ENCODE measurements around the gene DDIAS. TPM values are rescaled to one million over a fixed set of nuclear protein-coding genes. Genes with fewer than 3 reads are reported as not detected.
A peak's percentile ranks its signal among the peaks of the same experiment; 100 is the strongest.
"Not testable (repeated sequence)": the region's sequence is repeated elsewhere in the genome, so short reads cannot be mapped to it uniquely, and the experiment has no call there.

Gene DDIAS
- total RNA-seq, 1 donor = 5.6 TPM

DNA sequence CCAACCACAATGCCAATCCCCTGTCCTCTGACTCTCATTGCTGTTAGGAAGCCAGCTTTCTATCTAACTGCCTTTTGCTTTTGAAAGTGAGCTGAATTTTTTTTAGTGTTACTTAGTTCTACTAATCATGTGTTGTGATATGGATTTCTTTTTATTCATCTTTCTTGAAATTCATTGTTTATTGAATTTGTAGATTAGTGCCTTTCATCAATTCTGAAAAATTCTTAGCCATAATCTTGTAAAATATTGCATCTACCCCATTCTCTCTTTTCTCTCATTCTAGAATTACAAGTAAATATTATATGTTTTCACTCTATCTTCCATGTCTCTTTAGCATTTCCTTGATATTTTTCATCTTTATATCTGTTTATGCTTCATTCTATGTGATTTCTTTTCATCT is 47.8 kb downstream of the DDIAS start:
- H3K4me3 ChIP-seq (ENCODE audit: low read depth, low read length) = no peak overlapping the region
- no peak for DNase-seq (ENCODE audit: low read depth)
- TF ChIP-seq, protein P1, sequence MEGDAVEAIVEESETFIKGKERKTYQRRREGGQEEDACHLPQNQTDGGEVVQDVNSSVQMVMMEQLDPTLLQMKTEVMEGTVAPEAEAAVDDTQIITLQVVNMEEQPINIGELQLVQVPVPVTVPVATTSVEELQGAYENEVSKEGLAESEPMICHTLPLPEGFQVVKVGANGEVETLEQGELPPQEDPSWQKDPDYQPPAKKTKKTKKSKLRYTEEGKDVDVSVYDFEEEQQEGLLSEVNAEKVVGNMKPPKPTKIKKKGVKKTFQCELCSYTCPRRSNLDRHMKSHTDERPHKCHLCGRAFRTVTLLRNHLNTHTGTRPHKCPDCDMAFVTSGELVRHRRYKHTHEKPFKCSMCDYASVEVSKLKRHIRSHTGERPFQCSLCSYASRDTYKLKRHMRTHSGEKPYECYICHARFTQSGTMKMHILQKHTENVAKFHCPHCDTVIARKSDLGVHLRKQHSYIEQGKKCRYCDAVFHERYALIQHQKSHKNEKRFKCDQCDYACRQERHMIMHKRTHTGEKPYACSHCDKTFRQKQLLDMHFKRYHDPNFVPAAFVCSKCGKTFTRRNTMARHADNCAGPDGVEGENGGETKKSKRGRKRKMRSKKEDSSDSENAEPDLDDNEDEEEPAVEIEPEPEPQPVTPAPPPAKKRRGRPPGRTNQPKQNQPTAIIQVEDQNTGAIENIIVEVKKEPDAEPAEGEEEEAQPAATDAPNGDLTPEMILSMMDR (IDR thresholded peaks at IDR 0.05; ENCODE audit: insufficient read depth, low read depth, low read length) = no peak

DNA sequence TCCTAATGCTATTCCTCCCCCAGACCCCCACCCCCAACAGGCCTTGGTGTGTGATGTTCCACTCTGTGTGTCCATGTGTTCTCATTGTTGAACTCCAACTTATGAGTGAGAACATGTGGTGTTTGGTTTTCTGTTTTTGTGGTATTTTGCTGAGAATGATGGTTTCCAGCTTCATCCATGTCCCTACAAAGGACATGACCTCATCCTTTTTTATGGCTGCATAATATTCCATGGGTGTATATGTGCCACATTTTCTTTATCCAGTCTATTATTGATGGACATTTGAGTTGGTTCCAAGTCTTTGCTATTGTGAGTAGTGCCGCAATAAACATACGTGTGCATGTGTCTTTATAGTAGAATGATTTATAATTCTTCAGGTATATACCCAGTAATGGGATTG is 49.0 kb downstream of the DDIAS start:
- H3K4me3 ChIP-seq (ENCODE audit: low read depth, low read length); DNase-seq (ENCODE audit: low read depth): not testable (repeated sequence)

DNA sequence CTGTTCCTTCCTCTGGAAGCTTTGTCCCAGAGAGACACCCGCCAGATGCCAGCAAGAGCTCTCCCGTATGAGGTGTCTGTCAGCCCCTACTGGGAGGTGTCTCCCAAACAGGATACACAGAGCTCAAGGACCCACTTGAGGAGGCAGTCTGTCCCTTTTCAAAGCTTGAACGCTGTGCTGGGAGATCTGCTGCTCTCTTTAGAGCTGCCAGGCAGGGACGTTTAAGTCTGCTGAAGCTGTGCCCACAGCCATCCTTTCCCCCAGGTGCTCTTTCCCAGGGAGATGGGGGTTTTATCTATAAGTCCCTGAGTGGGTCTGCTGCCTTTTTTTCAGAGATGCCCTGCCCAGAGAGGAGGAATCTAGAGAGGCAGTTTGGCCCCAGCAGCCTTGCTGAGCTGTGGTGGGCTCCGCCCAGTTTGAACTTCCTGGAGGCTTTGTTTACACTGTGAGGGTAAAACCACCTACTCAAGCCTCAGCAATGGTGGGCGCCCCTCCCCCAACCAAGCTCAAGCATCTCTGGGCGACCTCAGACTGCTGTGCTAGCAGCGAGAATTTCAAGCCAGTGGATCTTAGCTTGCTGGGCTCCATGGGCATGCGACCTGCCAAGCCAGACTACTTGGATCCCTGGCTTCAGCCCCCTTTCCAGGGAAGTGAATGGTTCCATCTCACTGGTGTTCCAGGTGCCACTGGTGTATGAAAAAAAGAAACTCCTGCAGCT is 54.4 kb downstream of the DDIAS start:
- not testable (repeated sequence) for DNase-seq (ENCODE audit: low read depth)

DNA sequence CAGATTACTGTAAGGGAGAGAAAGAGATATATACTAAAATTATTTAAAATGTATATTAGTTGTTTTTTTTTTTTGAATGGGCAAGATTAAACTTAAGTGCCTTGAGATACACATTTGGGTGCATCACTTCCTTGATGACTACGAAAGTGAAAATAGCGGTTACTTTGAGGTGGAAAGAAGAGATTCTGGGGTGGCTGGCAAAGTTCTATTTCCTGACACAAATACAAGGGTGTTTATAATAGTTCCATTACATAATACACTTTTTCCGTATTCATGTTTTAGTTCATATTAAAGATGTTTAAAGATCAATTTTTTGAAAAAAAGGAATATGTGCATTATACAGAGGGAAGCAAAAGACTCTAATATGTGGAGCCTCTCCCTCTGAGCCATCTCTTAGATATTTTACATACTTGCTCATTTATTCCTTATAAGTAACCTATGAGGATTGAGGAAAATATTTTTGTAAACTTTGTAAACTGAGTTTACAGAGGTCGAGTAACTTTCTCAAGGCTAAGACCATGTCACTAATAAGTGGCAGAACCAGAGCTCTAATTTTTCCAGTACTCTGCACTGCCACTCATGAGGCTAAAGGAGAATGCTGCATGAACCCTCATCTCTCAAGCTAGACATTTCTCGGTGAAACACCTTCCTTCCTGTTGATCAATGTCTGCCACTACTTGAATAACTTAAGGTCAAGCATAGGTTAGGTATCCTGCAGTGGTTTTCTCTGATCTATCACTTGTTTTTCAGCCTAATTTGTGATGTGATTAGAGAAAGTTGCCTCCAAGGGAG is 58.6 kb downstream of the DDIAS start:
- DNase-seq (ENCODE audit: low read depth) = no peak
- TF ChIP-seq, protein P1 (IDR thresholded peaks at IDR 0.05; ENCODE audit: insufficient read depth, low read depth, low read length) = no peak
- H3K4me3 ChIP-seq (ENCODE audit: low read depth, low read length) = no peak overlapping the region

More for the DNA sequence above, 54.4 kb downstream of the DDIAS start:
- H3K4me3 ChIP-seq (ENCODE audit: low read depth, low read length) = not testable (repeated sequence)

DNA sequence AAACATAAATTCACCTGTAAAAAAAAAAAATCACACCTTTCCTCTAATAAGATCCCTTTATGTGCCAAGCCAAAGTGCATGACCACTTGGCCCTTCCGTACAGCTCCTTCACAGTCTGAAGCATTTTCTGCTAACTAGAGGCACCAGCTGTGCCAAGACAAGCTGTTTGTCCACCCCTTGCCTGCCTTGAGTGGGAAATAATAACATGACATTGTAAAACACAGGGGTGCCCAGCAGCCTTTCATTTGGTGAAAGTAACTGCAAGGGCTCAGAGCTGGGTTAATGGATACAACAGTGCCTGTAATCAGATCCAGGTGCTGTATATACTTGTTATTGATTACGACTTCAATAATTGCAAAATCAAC is 59.2 kb downstream of the DDIAS start:
- no peak for DNase-seq (ENCODE audit: low read depth)
- TF ChIP-seq, protein P1 (IDR thresholded peaks at IDR 0.05; ENCODE audit: insufficient read depth, low read depth, low read length) = no peak
- H3K4me3 ChIP-seq (ENCODE audit: low read depth, low read length) = no peak overlapping the region

DNA sequence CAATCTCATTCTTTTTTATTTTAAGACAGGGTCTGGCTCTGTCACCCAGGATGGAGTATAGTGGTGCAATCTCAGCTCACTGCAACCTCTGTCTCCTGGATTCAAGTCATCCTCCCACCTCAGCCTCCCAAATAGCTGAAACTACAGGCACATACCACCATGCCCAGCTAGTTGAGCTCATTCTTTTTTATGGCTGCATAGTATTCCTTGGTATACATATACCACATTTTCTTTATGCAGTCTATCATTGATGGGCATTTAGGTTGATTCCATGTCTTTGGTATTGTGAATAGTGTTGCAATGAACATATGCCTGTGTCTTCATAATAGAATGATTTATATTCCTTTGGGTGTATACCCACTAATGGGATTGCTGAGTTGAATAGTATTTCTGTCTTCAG is 60.5 kb downstream of the DDIAS start:
- not testable (repeated sequence) for DNase-seq (ENCODE audit: low read depth); H3K4me3 ChIP-seq (ENCODE audit: low read depth, low read length)

DNA sequence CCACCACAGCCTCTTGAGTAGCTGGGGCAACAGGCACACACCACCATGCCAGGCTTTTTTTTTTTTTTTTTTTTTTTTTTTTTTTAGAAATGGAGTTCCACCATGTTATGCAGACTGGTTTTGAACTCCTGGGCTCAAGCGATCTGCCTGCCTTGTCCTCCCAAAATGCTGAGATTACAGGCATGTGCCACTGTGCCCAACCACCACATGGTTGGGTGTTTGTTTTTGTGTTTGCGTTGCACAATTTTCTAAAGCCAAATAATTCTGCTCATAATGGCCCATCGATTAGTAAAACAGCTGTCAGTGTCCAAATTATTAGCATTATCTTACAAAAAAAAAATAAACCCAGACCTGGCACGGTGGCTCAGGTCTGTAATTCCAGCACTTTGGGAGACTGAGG is 65.8 kb downstream of the DDIAS start:
- TF ChIP-seq, protein P1 (IDR thresholded peaks at IDR 0.05; ENCODE audit: insufficient read depth, low read depth, low read length) = no peak
- H3K4me3 ChIP-seq (ENCODE audit: low read depth, low read length) = no peak overlapping the region
- no peak for DNase-seq (ENCODE audit: low read depth)

DNA sequence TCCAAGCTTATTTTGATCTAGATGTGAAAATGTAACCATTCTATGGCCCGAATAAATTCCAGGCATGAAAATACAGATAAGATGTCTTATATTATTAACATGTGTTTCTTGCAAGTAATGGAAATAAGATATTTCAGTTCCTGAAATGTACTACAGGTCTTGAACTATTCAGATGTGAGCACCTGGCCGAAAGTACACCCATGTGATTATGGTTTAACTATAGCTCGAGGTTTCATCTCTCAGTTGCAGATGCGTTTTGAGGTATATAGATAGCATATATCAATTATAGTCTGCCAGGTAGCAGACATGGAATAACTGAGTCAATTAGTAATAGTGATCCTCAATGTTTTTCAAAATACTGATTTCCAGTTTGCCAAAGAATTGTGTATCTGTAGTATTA is 68.3 kb downstream of the DDIAS start:
- no peak for DNase-seq (ENCODE audit: low read depth)
- TF ChIP-seq, protein P1 (IDR thresholded peaks at IDR 0.05; ENCODE audit: insufficient read depth, low read depth, low read length) = no peak
- H3K4me3 ChIP-seq (ENCODE audit: low read depth, low read length) = no peak overlapping the region

DNA sequence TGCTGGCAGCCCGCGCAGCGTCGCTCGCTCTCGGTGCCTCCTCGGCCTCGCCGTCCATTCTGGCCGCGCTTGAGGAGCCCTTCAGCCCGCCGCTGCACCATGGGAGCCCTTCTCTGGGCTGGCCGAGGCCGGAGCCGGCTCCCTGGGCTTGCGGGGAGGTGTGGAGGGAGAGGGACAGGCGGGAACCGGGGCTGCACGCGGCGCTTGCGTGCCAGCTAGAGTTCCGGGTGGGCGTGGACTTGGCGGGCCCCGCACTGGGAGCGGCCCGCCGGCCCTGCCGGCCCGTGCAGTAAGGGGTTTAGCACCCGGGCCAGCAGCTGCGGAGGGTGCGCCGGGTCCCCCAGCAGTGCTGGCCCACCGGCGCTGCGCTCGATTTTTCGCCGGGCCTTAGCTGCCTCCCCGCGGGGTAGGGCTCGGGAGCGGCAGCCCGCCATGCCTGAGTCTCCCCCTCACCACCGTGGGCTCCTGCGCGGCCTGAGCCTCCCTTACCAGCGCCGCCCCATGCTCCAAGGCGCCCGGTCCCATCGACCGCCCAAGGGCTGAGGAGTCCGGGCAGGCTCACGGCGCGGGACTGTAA is 69.1 kb downstream of the DDIAS start:
- DNase-seq (ENCODE audit: low read depth) = not testable (repeated sequence)
- H3K4me3 ChIP-seq (ENCODE audit: low read depth, low read length) = peak overlapping the region; percentile 12

DNA sequence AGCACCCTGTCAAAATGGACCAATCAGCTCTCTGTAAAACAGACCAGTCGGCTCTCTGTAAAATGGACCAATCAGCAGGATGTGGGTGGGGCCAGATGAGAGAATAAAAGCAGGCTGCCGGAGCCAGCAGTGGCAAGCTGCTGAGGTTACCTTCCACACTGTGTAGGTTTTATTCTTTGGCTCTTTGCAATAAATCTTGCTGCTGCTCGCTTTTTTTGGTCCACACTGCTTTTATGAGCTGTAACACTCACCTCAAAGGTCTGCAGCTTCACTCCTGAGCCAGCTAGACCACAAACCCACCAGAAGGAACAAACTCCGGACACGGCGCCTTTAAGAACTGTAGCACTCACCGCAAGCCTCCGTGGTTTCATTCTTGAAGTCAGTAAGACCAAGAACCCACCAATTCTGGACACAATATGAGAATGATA is 70.0 kb downstream of the DDIAS start:
- DNase-seq (ENCODE audit: low read depth); H3K4me3 ChIP-seq (ENCODE audit: low read depth, low read length): not testable (repeated sequence)

Data from fibroblast of villous mesenchyme (primary cell).